ENCODE measurements around the gene APOD. TPM values are rescaled to one million over a fixed set of nuclear protein-coding genes. Genes with fewer than 3 reads are reported as not detected.

The APOD gene
- total RNA-seq, 1 donor from 2014 or later, result not detected

GRCh38 chr3:195548006-195548405 is 35.7 kb downstream of the APOD start:
- Histone ChIP-seq H4K20me1 (ENCODE audit: insufficient read depth, low read length) (no peaks in the 10 kb centered on the region), H3K4me2 (ENCODE audit: low read length) (no peak overlapping the region), H3K9me3 (ENCODE audit: insufficient read depth, low read depth, low read length) (no peaks in the 10 kb centered on the region), H3K79me2 (ENCODE audit: insufficient read depth, low read length) (peaks cover under 1% of the 10 kb centered on the region), H3K4me3 (ENCODE audit: insufficient read depth, low read depth, low read length) (no peak overlapping the region), H3K36me3 (ENCODE audit: insufficient read depth, low read length) (no peaks in the 10 kb centered on the region), H3K9ac (ENCODE audit: low read length) (no peak overlapping the region), H3K27ac (ENCODE audit: low read depth, low read length) (no peak overlapping the region), H3K4me1 (ENCODE audit: insufficient read depth, low read length) (peaks cover 8% of the 10 kb centered on the region), H3K27me3 (ENCODE audit: insufficient read depth, low read length) (no peaks in the 10 kb centered on the region), H2AFZ (ENCODE audit: low read depth, low read length) (no peak overlapping the region)
- peaks cover 8% of the 10 kb centered on the region for H3K27me3 Mint-ChIP-seq (ENCODE audit: low read depth, unreplicated experiment)
- no peaks in the 10 kb centered on the region for H3K9me3 Mint-ChIP-seq (ENCODE audit: unreplicated experiment)
- H3K36me3 Mint-ChIP-seq (ENCODE audit: low read depth, unreplicated experiment), result no peaks in the 10 kb centered on the region
- DNase-seq (ENCODE audit: low read depth) (no peak), FAIRE-seq (no peak)
- H3K4me1 Mint-ChIP-seq (ENCODE audit: low read depth, unreplicated experiment), result peaks cover 20% of the 10 kb centered on the region
- H3K27ac Mint-ChIP-seq (ENCODE audit: unreplicated experiment), result no peak overlapping the region
- H3K4me3 Mint-ChIP-seq (ENCODE audit: unreplicated experiment), result no peak overlapping the region
- TF ChIP-seq EZH2 (IDR thresholded peaks at IDR 0.05; ENCODE audit: insufficient read depth, low read length), result no peak
- TF ChIP-seq CTCF (IDR thresholded peaks at IDR 0.05; ENCODE audit: insufficient read depth, low read depth, low read length), result no peak

- Histone ChIP-seq H3K9ac (ENCODE audit: low read length) (no peak overlapping the region), H3K27ac (ENCODE audit: low read depth, low read length) (peak overlapping the region; percentile 42), H3K4me1 (ENCODE audit: insufficient read depth, low read length) (peaks cover 18% of the 10 kb centered on the region), H3K27me3 (ENCODE audit: insufficient read depth, low read length) (no peaks in the 10 kb centered on the region), H3K4me3 (ENCODE audit: insufficient read depth, low read depth, low read length) (no peak overlapping the region), H2AFZ (ENCODE audit: low read depth, low read length) (no peak overlapping the region), H3K79me2 (ENCODE audit: insufficient read depth, low read length) (peaks cover 20% of the 10 kb centered on the region), H3K4me2 (ENCODE audit: low read length) (peak overlapping the region; percentile 63), H3K36me3 (ENCODE audit: insufficient read depth, low read length) (no peaks in the 10 kb centered on the region), H3K9me3 (ENCODE audit: insufficient read depth, low read depth, low read length) (no peaks in the 10 kb centered on the region), H4K20me1 (ENCODE audit: insufficient read depth, low read length) (peaks cover 8% of the 10 kb centered on the region)
- Mint-ChIP-seq H3K27ac (ENCODE audit: unreplicated experiment) (peak overlapping the region; percentile 8), H3K4me1 (ENCODE audit: low read depth, unreplicated experiment) (peaks cover 23% of the 10 kb centered on the region), H3K27me3 (ENCODE audit: low read depth, unreplicated experiment) (peaks cover 4% of the 10 kb centered on the region), H3K9me3 (ENCODE audit: unreplicated experiment) (no peaks in the 10 kb centered on the region), H3K36me3 (ENCODE audit: low read depth, unreplicated experiment) (no peaks in the 10 kb centered on the region), H3K4me3 (ENCODE audit: unreplicated experiment) (no peak overlapping the region)
- TF ChIP-seq CTCF (IDR thresholded peaks at IDR 0.05; ENCODE audit: insufficient read depth, low read depth, low read length) (no peak), EZH2 (IDR thresholded peaks at IDR 0.05; ENCODE audit: insufficient read depth, low read length) (no peak)
- peak; percentile 83 for DNase-seq (ENCODE audit: low read depth)
- no peak for FAIRE-seq
Observed at GRCh38 chr3:195546130-195546560, 37.6 kb downstream of the APOD start.

- Histone ChIP-seq H3K79me2 (ENCODE audit: insufficient read depth, low read length) (peaks cover 35% of the 10 kb centered on the region), H3K27ac (ENCODE audit: low read depth, low read length) (no peak overlapping the region), H3K9ac (ENCODE audit: low read length) (no peak overlapping the region), H3K36me3 (ENCODE audit: insufficient read depth, low read length) (no peaks in the 10 kb centered on the region), H2AFZ (ENCODE audit: low read depth, low read length) (no peak overlapping the region), H3K4me1 (ENCODE audit: insufficient read depth, low read length) (peaks cover 21% of the 10 kb centered on the region), H4K20me1 (ENCODE audit: insufficient read depth, low read length) (peaks cover 22% of the 10 kb centered on the region), H3K4me2 (ENCODE audit: low read length) (no peak overlapping the region), H3K27me3 (ENCODE audit: insufficient read depth, low read length) (no peaks in the 10 kb centered on the region), H3K9me3 (ENCODE audit: insufficient read depth, low read depth, low read length) (no peaks in the 10 kb centered on the region), H3K4me3 (ENCODE audit: insufficient read depth, low read depth, low read length) (no peak overlapping the region)
- Mint-ChIP-seq H3K4me3 (ENCODE audit: unreplicated experiment) (no peak overlapping the region), H3K27ac (ENCODE audit: unreplicated experiment) (no peak overlapping the region), H3K27me3 (ENCODE audit: low read depth, unreplicated experiment) (peaks cover 4% of the 10 kb centered on the region), H3K4me1 (ENCODE audit: low read depth, unreplicated experiment) (peaks cover 24% of the 10 kb centered on the region), H3K9me3 (ENCODE audit: unreplicated experiment) (no peaks in the 10 kb centered on the region), H3K36me3 (ENCODE audit: low read depth, unreplicated experiment) (no peaks in the 10 kb centered on the region)
- FAIRE-seq (no peak), DNase-seq (ENCODE audit: low read depth) (no peak)
- TF ChIP-seq EZH2 (IDR thresholded peaks at IDR 0.05; ENCODE audit: insufficient read depth, low read length) (no peak), CTCF (IDR thresholded peaks at IDR 0.05; ENCODE audit: insufficient read depth, low read depth, low read length) (no peak)
Observed at GRCh38 chr3:195544634-195545033, 39.1 kb downstream of the APOD start.

Measured in astrocyte (in vitro differentiated cells and primary cell).